ENCODE data around the gene UBE2H.
"Not testable (repeated sequence)": the region's sequence is repeated elsewhere in the genome, so short reads cannot be mapped to it uniquely, and the experiment has no call there.

The UBE2H gene

GRCh38 chr7:129843978-129844840 lies 108.6 kb downstream of the UBE2H start:
- DNase-seq (ENCODE audit: low read depth in 2 of 2) = no peak

- DNase-seq (ENCODE audit: low read depth in 2 of 2) = no peak
These were observed 109.3 kb downstream of the UBE2H start for GRCh38 chr7:129843365-129843898.

- no peak for DNase-seq (ENCODE audit: low read depth in 2 of 2)
These were observed 111.3 kb downstream of the UBE2H start for GRCh38 chr7:129841465-129841864.

- DNase-seq (ENCODE audit: low read depth in 2 of 2) = no peak
These were observed 112.0 kb downstream of the UBE2H start for GRCh38 chr7:129840757-129841156.

- no peak for DNase-seq (ENCODE audit: low read depth in 2 of 2)
These were observed 115.8 kb downstream of the UBE2H start for GRCh38 chr7:129836983-129837382.

- no peak for DNase-seq (ENCODE audit: low read depth in 2 of 2)
These were observed 117.2 kb downstream of the UBE2H start for GRCh38 chr7:129835569-129835968.

GRCh38 chr7:129833353-129833752 lies 119.4 kb downstream of the UBE2H start:
- not testable (repeated sequence) for DNase-seq (ENCODE audit: low read depth in 2 of 2)

GRCh38 chr7:129832701-129833227 lies 120.0 kb downstream of the UBE2H start:
- DNase-seq (ENCODE audit: low read depth in 2 of 2) = no peak

GRCh38 chr7:129832282-129832681 lies 120.5 kb downstream of the UBE2H start:
- no peak for DNase-seq (ENCODE audit: low read depth in 2 of 2)

- no peak for DNase-seq (ENCODE audit: low read depth in 2 of 2)
These were observed 121.2 kb downstream of the UBE2H start for GRCh38 chr7:129831424-129832058.

- no peak for DNase-seq (ENCODE audit: low read depth in 2 of 2)
These were observed 121.8 kb downstream of the UBE2H start for GRCh38 chr7:129830949-129831348.

- peak in 1 of 2 donors; percentile 31 for DNase-seq (ENCODE audit: low read depth in 2 of 2)
These were observed 122.8 kb downstream of the UBE2H start for GRCh38 chr7:129829737-129830631.

- no peak for DNase-seq (ENCODE audit: low read depth in 2 of 2)
These were observed 123.6 kb downstream of the UBE2H start for GRCh38 chr7:129828989-129829736.

GRCh38 chr7:129828078-129828762 lies 124.5 kb downstream of the UBE2H start:
- no peak for DNase-seq (ENCODE audit: low read depth in 2 of 2)

- DNase-seq (ENCODE audit: low read depth in 2 of 2) = no peak
These were observed 125.2 kb downstream of the UBE2H start for GRCh38 chr7:129827467-129827990.

- DNase-seq (ENCODE audit: low read depth in 2 of 2) = not testable (repeated sequence)
These were observed 125.9 kb downstream of the UBE2H start for GRCh38 chr7:129826895-129827294.

- peak; percentile 68 to 76 for DNase-seq (ENCODE audit: low read depth in 2 of 2)
These were observed 127.4 kb downstream of the UBE2H start for GRCh38 chr7:129825209-129825970.

GRCh38 chr7:129824291-129825208 lies 128.2 kb downstream of the UBE2H start:
- no peak for DNase-seq (ENCODE audit: low read depth in 2 of 2)

Measured in activated CD8-positive, alpha-beta memory T cell treated with anti-CD3 and anti-CD28 coated beads for 4 hours (primary cell).